Stomach (tissue), 19 donors: ENCODE measurements around the gene COX6B1. TPM values are rescaled to one million over a fixed set of nuclear protein-coding genes. Genes with fewer than 3 reads are reported as not detected.
"Not testable (repeated sequence)": the region's sequence is repeated elsewhere in the genome, so short reads cannot be mapped to it uniquely, and the experiment has no call there.

ENCODE experiments used
- DNase-seq, 2 donors: peaks; one replicate each; pipeline versions ENCODE4 v3.0.0 to v3.0.0-alpha.2; 2013 to 2019
- H3K27ac ChIP-seq, 5 donors: fragments of 200-600 bp in 4 of 5; sonication (generic) in 4 of 5; one replicate each; pipeline ENCODE4 v1.5.1; 2013 to 2019; ENCODE audit warnings: mild to moderate bottlenecking in 1 of 5, moderate library complexity in 1 of 5
- H3K27me3 ChIP-seq, 3 donors: fragments of 200-600 bp; sonication (generic); one replicate each; pipeline ENCODE4 v1.5.1; 2017 to 2019; ENCODE audit warnings: mixed run types in 1 of 3
- H3K36me3 ChIP-seq, 4 donors: fragments of 200-600 bp; sonication (generic); 1 replicate in 3 of 4; 2 replicates in 1 of 4; pipeline ENCODE4 v1.5.1; 2016 to 2019
- H3K4me1 ChIP-seq, 4 donors: fragments of 200-600 bp; sonication (generic); one replicate each; pipeline ENCODE4 v1.5.1; 2016 to 2019
- H3K4me3 ChIP-seq, 4 donors: fragments of 200-600 bp; sonication (generic) in 3 of 4; one replicate each; pipeline ENCODE4 v1.5.1; 2016 to 2019; ENCODE audit warnings: mild to moderate bottlenecking in 1 of 4
- H3K9me3 ChIP-seq, 4 donors: fragments of 200-600 bp; sonication (generic); one replicate each; pipeline ENCODE4 v1.5.1; 2016 to 2019
- EP300 ChIP-seq: sonication (generic); formaldehyde crosslinking; IDR thresholded peaks from one replicate; pipeline ENCODE4 v1.6.1; 2017; ENCODE audit warnings: antibody characterized with exemption
- POLR2A ChIP-seq, 4 donors: fragments of 450-650 bp; IDR thresholded peaks; one replicate each; pipeline ENCODE4 v1.6.1; 2016; ENCODE audit warnings: antibody characterized with exemption in 4 of 4, control low read depth in 2 of 4, mild to moderate bottlenecking in 1 of 4, moderate library complexity in 1 of 4
- POLR2AphosphoS5 ChIP-seq, 3 donors: sonication (generic); formaldehyde crosslinking; IDR thresholded peaks; one replicate each; pipeline ENCODE4 v1.6.1; 2016; ENCODE audit warnings: antibody characterized with exemption in 3 of 3
- WGBS, 5 donors: extraction: QIAGEN DNeasy Blood & Tissue Kit in 3 of 5; methylation state at CpG; one replicate each; pipeline versions ENCODE4 v1.1.5 to v1.1.7; 2013 to 2018; 5-methylcytosine and 5-hydroxymethylcytosine counted together
- intact Hi-C: fragments of 100-400 bp; cut with DNase I; formaldehyde crosslinking; loops from one replicate; pipeline ENCODE4 v1.15.1; 2023; ENCODE audit warnings: low total_unique reads
- long read RNA-seq, 10 donors: transcript quantifications; one replicate each; lab custom pipeline, GENCODE V29; 2026
- polyA plus RNA-seq, 3 donors: library from polyadenylated mRNA; stranded (reverse); fragments of 200-250 nt; gene quantifications; one replicate each; pipeline ENCODE4 v1.2.3, GENCODE V29; 2013
- total RNA-seq, 5 donors: library from RNA; depleted of rRNA; stranded (reverse); fragments of >200 nt; gene quantifications; one replicate each; pipeline versions ENCODE4 v1.1.0 to v1.2.3, GENCODE V29; 2014 to 2016
- TF ChIP-seq, protein P1 (sequence below), 7 experiments: fragments of 450-650 bp in 4 of 7; fragments of 200-600 bp in 3 of 7; sonication (generic) in 3 of 7; IDR thresholded peaks; one replicate each; pipeline ENCODE4 v1.5.1; 2016 to 2019; ENCODE audit warnings: antibody characterized with exemption in 7 of 7, control low read depth in 2 of 7, mild to moderate bottlenecking in 1 of 7
- donor health status: healthy with polysubstance abuse.
- donor health status: Bipolar disorder and iron deficiency.
- donor health status: healthy.

The COX6B1 gene, protein sequence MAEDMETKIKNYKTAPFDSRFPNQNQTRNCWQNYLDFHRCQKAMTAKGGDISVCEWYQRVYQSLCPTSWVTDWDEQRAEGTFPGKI
- total RNA-seq (100 to 1,000 TPM; 198 to 680 (median 373) TPM), polyA plus RNA-seq (1,000 to 10,000 TPM; 1,105 to 1,293 (median 1,217) TPM)
- long read RNA-seq, donor 1, transcript COX6B1-201 (4 exons, 667 nt), result major isoform, 132 of 165 reads
- long read RNA-seq, donor 1, partial matches to known transcripts, result 33 of 165 reads
- long read RNA-seq, donor 1, other reads (novel, unspliced or antisense), result 0 of 165 reads
- long read RNA-seq, donor 2, transcript COX6B1-201 (4 exons, 667 nt), result major isoform, 184 of 203 reads
- long read RNA-seq, donor 2, partial matches to known transcripts, result 19 of 203 reads
- long read RNA-seq, donor 2, other reads (novel, unspliced or antisense), result 0 of 203 reads
- long read RNA-seq, donor 3, transcript COX6B1-201 (4 exons, 667 nt), result major isoform, 195 of 228 reads
- long read RNA-seq, donor 3, partial matches to known transcripts, result 33 of 228 reads
- long read RNA-seq, donor 3, other reads (novel, unspliced or antisense), result 0 of 228 reads
- long read RNA-seq, donor 4, transcript COX6B1-201 (4 exons, 667 nt), result major isoform, 26 of 31 reads
- long read RNA-seq, donor 4, partial matches to known transcripts, result 5 of 31 reads
- long read RNA-seq, donor 4, other reads (novel, unspliced or antisense), result 0 of 31 reads
- long read RNA-seq, donor 5, transcript COX6B1-201 (4 exons, 667 nt), result major isoform, 210 of 242 reads
- long read RNA-seq, donor 5, partial matches to known transcripts, result 32 of 242 reads
- long read RNA-seq, donor 5, other reads (novel, unspliced or antisense), result 0 of 242 reads
- long read RNA-seq, donor 6, transcript COX6B1-201 (4 exons, 667 nt), result major isoform, 606 of 758 reads
- long read RNA-seq, donor 6, partial matches to known transcripts, result 132 of 758 reads
- long read RNA-seq, donor 6, other reads (novel, unspliced or antisense), result 18 of 758 reads
- long read RNA-seq, donor 7, transcript COX6B1-201 (4 exons, 667 nt), result major isoform, 254 of 295 reads
- long read RNA-seq, donor 7, partial matches to known transcripts, result 40 of 295 reads
- long read RNA-seq, donor 7, other reads (novel, unspliced or antisense), result 0 of 295 reads
- long read RNA-seq, donor 8, transcript COX6B1-201 (4 exons, 667 nt), result major isoform, 341 of 412 reads
- long read RNA-seq, donor 8, partial matches to known transcripts, result 59 of 412 reads
- long read RNA-seq, donor 8, other reads (novel, unspliced or antisense), result 12 of 412 reads
- long read RNA-seq, donor 9, transcript COX6B1-201 (4 exons, 667 nt), result major isoform, 325 of 377 reads
- long read RNA-seq, donor 9, partial matches to known transcripts, result 52 of 377 reads
- long read RNA-seq, donor 9, other reads (novel, unspliced or antisense), result 0 of 377 reads
- long read RNA-seq, donor 10, transcript COX6B1-201 (4 exons, 667 nt), result major isoform, 119 of 134 reads
- long read RNA-seq, donor 10, partial matches to known transcripts, result 15 of 134 reads
- long read RNA-seq, donor 10, other reads (novel, unspliced or antisense), result 0 of 134 reads

DNA sequence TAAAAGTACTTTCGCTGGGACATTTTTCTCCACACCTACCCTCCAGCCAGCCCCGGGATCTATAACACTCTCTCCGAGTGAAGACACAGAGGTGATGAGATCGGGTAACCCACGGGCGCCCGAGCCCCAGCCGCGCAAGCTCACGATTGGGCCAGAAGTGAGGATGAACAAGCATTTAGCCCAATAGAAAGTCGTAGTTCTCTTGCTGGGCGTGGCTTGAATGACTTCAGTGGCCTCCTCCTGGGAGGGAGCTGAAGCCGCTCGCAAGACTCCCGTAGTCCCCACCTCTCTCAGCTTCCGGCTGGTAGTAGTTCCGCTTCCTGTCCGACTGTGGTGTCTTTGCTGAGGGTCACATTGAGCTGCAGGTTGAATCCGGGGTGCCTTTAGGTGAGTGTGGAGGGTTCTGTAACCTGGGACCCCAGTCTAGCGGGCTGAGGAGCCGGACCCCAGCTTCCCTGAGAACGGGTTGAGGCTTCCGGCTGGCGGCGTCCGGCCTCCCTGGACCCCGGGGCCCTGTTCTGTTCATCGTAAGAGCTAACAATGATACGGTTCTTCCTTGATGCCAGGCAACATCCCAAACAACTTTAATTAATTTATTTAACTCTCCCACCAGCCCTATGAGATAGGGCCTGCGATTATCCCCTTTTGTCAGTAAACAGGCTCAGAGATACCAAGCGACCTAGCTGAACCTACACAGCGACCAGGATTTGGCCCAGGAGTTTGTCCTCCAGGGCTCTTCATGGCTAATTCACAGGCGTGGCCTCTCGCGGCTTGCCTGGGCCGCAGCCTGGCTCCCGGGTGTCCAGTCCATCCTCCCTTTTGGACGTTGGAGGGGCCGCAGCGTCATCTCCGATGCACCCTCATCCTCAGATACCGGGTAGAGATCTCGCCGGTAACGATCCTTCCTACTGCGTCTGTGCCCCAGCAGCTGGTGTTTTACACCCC, at the start of gene COX6B1:
Gene COX6B1, plus strand, starts transcription at position 307 of the 945 bp plus-strand sequence. CDS start 2,921 bp downstream, outside the sequence.
- peaks cover 19 to 57% (median 51%) of the 10 kb centered on the region in 4 donors for H3K4me1 ChIP-seq
- peak within 1 kb of the TSS; percentile 77 to 93 (median 88) for H3K4me3 ChIP-seq
- peaks cover 13 to 36% (median 31%) of the 10 kb centered on the region in 4 donors for H3K36me3 ChIP-seq
- no peaks in the 10 kb centered on the region for H3K9me3 ChIP-seq
- intact Hi-C loops, result no loop called here
- WGBS, 5 donors, result 0 to 1% (median 0%) methylated on average over 38 to 46 of the region's 46 CpGs
- TF ChIP-seq, protein P1, sequence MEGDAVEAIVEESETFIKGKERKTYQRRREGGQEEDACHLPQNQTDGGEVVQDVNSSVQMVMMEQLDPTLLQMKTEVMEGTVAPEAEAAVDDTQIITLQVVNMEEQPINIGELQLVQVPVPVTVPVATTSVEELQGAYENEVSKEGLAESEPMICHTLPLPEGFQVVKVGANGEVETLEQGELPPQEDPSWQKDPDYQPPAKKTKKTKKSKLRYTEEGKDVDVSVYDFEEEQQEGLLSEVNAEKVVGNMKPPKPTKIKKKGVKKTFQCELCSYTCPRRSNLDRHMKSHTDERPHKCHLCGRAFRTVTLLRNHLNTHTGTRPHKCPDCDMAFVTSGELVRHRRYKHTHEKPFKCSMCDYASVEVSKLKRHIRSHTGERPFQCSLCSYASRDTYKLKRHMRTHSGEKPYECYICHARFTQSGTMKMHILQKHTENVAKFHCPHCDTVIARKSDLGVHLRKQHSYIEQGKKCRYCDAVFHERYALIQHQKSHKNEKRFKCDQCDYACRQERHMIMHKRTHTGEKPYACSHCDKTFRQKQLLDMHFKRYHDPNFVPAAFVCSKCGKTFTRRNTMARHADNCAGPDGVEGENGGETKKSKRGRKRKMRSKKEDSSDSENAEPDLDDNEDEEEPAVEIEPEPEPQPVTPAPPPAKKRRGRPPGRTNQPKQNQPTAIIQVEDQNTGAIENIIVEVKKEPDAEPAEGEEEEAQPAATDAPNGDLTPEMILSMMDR (IDR thresholded peaks at IDR 0.05), result no peak
- TF ChIP-seq POLR2AphosphoS5 (IDR thresholded peaks at IDR 0.05) (peak; percentile 69 to 96 (median 94)), EP300 (no peak), POLR2A (IDR thresholded peaks at IDR 0.05) (peak in 1 of 4 donors; percentile 19)
- DNase-seq, result peak; percentile 94 to 98
- H3K27ac ChIP-seq, result peak within 1 kb of the TSS; percentile 85 to 94 (median 91)
- H3K27me3 ChIP-seq, result no peaks in the 10 kb centered on the region

DNA sequence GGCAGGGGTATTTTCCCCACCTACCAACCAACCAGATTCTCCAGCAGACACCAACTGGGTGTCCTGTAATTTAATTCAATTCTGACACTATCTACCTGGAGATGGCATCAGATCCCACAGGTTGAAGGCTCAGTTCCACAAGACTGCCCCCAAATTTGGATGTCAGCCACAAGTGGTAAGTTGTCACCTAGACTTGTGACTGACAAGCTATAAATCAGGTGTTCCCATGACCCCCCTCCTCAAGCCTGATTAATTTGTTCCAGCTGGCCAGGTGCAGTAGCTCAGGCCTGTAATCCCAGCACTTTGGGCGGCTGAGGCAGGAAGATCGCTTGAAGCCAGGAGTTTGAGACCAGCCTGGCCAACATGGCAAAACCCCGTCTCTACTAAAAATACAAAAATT, 46.2 kb upstream of the COX6B1 start:
- Histone ChIP-seq H3K27me3 (peaks cover 0 to 7% (median 0%) of the 10 kb centered on the region in 3 donors), H3K36me3 (no peaks in the 10 kb centered on the region), H3K9me3 (peaks cover 0 to 4% (median 0%) of the 10 kb centered on the region in 4 donors), H3K27ac (no peak overlapping the region), H3K4me1 (no peaks in the 10 kb centered on the region), H3K4me3 (no peak overlapping the region)
- TF ChIP-seq, protein P1 (IDR thresholded peaks at IDR 0.05), result no peak
- no peak for TF ChIP-seq POLR2A (IDR thresholded peaks at IDR 0.05)
- no peak for TF ChIP-seq EP300
- TF ChIP-seq POLR2AphosphoS5 (IDR thresholded peaks at IDR 0.05), result no peak
- DNase-seq, result no peak
- intact Hi-C loops, result no loop called here
- WGBS, 5 donors, result 82 to 94% (median 87%) methylated on average over 3 of the region's 3 CpGs

DNA sequence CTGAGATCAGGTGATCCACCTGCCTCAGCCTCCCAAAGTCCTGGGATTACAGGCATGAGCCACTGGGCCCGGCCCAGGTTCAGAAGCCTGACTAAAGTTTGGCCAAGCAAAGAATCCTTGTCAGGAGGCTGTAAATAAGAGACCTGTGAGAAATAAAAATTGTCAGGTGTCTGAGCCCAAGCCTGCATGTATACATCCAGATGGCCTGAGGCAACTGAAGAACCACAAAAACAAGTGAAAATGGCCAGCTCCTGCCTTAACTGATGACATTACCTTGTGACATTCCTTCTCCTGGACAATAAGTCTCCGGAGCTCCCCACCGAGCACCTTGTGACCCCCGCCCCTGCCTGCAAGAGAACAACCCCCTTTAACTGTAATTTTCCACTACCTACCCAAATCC, 43.7 kb upstream of the COX6B1 start:
- not testable (repeated sequence) for H3K36me3 ChIP-seq, H3K4me1 ChIP-seq
- 76 to 87% (median 85%) methylated on average over 4 of the region's 4 CpGs for WGBS, 5 donors

DNA sequence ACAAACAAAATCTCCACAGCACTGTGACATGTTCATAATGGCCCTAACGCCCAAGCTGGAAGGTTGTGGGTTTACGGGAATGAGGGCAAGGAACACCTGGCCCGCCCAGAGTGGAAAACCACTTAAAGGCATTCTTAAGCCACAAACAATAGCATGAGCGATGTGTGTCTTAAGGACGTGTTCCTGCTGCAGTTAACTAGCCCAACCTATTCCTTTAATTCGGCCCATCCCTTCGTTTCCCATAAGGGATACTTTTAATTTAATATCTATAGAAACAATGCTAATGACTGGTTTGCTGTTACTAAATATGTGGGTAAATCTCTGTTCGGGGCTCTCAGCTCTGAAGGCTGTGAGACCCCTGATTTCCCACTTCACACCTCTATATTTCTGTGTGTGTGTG, 41.0 kb upstream of the COX6B1 start:
- H3K4me1 ChIP-seq, H3K36me3 ChIP-seq, intact Hi-C loops, DNase-seq, H3K27me3 ChIP-seq, H3K4me3 ChIP-seq, H3K27ac ChIP-seq: not testable (repeated sequence)
- peaks cover 0 to 21% (median 4%) of the 10 kb centered on the region in 4 donors for H3K9me3 ChIP-seq
- 84 to 92% (median 88%) methylated on average over 8 of the region's 8 CpGs for WGBS, 5 donors

More for the DNA sequence above, 43.7 kb upstream of the COX6B1 start:
- H3K9me3 ChIP-seq, result peaks cover 0 to 21% (median 4%) of the 10 kb centered on the region in 4 donors
- intact Hi-C loops, H3K27ac ChIP-seq, DNase-seq, H3K4me3 ChIP-seq, H3K27me3 ChIP-seq: not testable (repeated sequence)
